HK-2 (cell line): ENCODE results near the gene OR2T35.

Source experiments
- DNase-seq: peaks from one replicate; pipeline ENCODE4 v3.0.0-alpha.2; 2018; ENCODE audit not compliant: unreplicated experiment

Gene OR2T35

GRCh38 chr1:248625971-248626370 lies 19.1 kb downstream of the OR2T35 start:
- no peak for DNase-seq

- no peak for DNase-seq
These were observed 19.9 kb downstream of the OR2T35 start for GRCh38 chr1:248625166-248625565.

GRCh38 chr1:248622570-248623001 lies 22.5 kb downstream of the OR2T35 start:
- no peak for DNase-seq

GRCh38 chr1:248621770-248622169 lies 23.3 kb downstream of the OR2T35 start:
- no peak for DNase-seq

GRCh38 chr1:248618878-248619277 lies 26.2 kb downstream of the OR2T35 start:
- DNase-seq: peak; percentile 44

- DNase-seq: no peak
These were observed 27.0 kb downstream of the OR2T35 start for GRCh38 chr1:248618119-248618518.

- DNase-seq: no peak
These were observed 31.3 kb downstream of the OR2T35 start for GRCh38 chr1:248613742-248614141.

- no peak for DNase-seq
These were observed 33.1 kb downstream of the OR2T35 start for GRCh38 chr1:248611883-248612414.

- no peak for DNase-seq
These were observed 34.8 kb downstream of the OR2T35 start for GRCh38 chr1:248610301-248610700.

GRCh38 chr1:248599396-248599795 lies 45.7 kb downstream of the OR2T35 start:
- DNase-seq: no peak

GRCh38 chr1:248597589-248597988 lies 47.5 kb downstream of the OR2T35 start, which contains the start of gene OR2T10:
TSS of gene OR2T10 (minus strand) at chr1:248597700. CDS start at chr1:248593768, 3,932 bp downstream.
- DNase-seq: no peak

- no peak for DNase-seq
These were observed 48.5 kb downstream of the OR2T35 start for GRCh38 chr1:248596615-248597014.

- no peak for DNase-seq
These were observed 51.9 kb downstream of the OR2T35 start for GRCh38 chr1:248593226-248593625.

- no peak for DNase-seq
These were observed 52.4 kb downstream of the OR2T35 start for GRCh38 chr1:248592655-248593054.

GRCh38 chr1:248590055-248590454 lies 55.0 kb downstream of the OR2T35 start:
- DNase-seq: no peak

GRCh38 chr1:248589334-248589733 lies 55.7 kb downstream of the OR2T35 start:
- DNase-seq: no peak
